ENCODE measurements around the gene KARS1. TPM values are rescaled to one million over a fixed set of nuclear protein-coding genes. Genes with fewer than 3 reads are reported as not detected.

Gene KARS1
- total RNA-seq, 1 donor from 2014 or later: 144 TPM

DNA sequence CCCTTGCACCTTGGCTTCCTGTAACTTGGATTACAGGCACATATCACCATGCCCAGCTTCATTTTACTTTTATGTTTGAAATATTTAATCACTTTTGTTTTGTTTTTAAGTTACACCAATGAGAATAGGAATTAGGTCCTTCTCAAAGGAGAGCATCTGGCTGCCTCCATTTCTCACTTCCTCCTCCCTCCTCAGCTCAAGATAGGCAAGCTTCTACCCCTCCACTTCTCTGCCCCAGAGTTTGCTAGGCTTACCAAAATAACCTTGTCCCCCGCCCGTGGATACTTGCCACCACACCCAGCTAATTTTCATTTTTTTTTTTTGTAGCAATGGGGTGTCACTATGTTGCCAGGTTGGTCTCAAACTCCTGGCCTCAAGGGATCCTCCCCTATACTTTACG is 63.4 kb downstream of the KARS1 start:
- no peak for DNase-seq (ENCODE audit: low read depth in 2 of 2)

DNA sequence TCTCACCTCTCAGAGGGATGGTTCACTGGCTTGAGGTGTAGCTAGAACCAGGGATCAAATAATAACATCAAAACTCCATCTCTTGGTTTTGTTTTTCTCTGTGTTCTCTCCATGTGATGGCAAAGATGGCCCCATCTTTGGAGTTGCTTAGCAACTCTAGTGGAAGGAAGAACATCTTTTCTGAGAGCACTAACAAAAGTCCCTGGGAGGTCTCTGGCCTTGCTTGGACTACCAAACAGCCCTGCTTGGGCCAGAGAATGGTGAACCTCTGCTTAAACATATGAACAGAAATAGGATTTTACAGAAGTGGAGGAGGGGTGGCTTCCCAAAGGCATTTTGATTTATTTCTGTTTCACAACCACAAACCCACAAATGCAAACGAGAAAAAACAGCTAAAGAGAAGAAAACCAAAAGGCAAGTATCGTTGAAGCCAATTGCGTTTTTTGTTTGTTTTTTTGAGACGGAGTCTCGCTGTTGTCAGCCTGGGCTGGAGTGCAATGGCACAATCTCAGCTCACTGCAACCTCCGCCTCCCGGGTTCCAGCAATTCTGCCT is 68.1 kb downstream of the KARS1 start:
- no peak for DNase-seq (ENCODE audit: low read depth in 2 of 2)

GRCh38 chr16:75578725-75579124 is 68.7 kb downstream of the KARS1 start:
- DNase-seq (ENCODE audit: low read depth in 2 of 2): no peak

- no peak for DNase-seq (ENCODE audit: low read depth in 2 of 2)
These were observed 69.3 kb downstream of the KARS1 start for GRCh38 chr16:75578212-75578611.

Other genes with a start within 250 kb of the KARS1 start
- 36.0 and 52.4 TPM in 2 replicates for gene CFDP1, start 214.2 kb downstream of the KARS1 start, total RNA-seq
- gene TMEM170A, start 183.0 kb downstream of the KARS1 start, total RNA-seq: 30.3 and 37.6 TPM in 2 replicates
- 0.64 and 1.0 TPM in 2 replicates for gene CHST6, start 152.2 kb downstream of the KARS1 start, total RNA-seq
- 0.13 TPM in 1 of 2 replicates, not detected in the other for gene CHST5, start 111.6 kb downstream of the KARS1 start, total RNA-seq
- gene TMEM231, start 91.4 kb downstream of the KARS1 start, total RNA-seq: 6.9 and 10.7 TPM in 2 replicates
- gene GABARAPL2, start 81.3 kb downstream of the KARS1 start, total RNA-seq: 47.5 and 79.4 TPM in 2 replicates
- gene ADAT1, start 24.4 kb downstream of the KARS1 start, total RNA-seq: 47.4 and 65.4 TPM in 2 replicates
- 32.3 and 39.6 TPM in 2 replicates for gene TERF2IP, start 108 bp upstream of the KARS1 start, total RNA-seq
- gene CPHXL2, start 29.3 kb upstream of the KARS1 start, total RNA-seq: not detected in 2 replicates
- gene DUXB, start 53.8 kb upstream of the KARS1 start, total RNA-seq: not detected in 2 replicates
- gene CPHXL, start 78.8 kb upstream of the KARS1 start, total RNA-seq: not detected in 2 replicates

Data from dermis microvascular lymphatic vessel endothelial cell (primary cell).